IPS DF 4.7 (cell line): ENCODE measurements around the gene MBOAT1.

ENCODE experiments used
- DNase-seq: peaks from one replicate; pipeline ENCODE4 v3.0.0-alpha.2; 2013; ENCODE audit warnings: low spot score; ENCODE audit errors: extremely low read depth

Gene MBOAT1

GRCh38 chr6:20233007-20233730, 20.9 kb upstream of the MBOAT1 start:
- DNase-seq = no peak

DNA sequence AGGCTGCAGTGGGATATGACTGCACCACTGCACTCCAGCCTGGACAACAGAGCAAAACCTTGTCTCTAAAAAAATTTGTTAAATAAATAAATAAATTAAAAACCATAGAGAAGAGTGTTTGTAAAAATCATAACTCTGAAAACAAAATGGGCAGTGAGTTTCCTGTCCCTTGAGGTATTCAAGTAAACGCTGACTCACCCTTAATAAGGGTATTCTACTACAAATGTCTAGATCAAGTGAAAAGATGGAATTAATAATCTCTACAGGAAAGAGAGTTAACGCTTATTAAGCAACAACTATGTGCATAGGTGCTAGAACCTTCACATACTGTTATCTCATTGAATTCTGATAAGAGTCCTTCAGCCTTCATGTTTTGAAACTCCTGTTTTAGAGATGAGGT, 19.9 kb upstream of the MBOAT1 start:
- DNase-seq = no peak

DNA sequence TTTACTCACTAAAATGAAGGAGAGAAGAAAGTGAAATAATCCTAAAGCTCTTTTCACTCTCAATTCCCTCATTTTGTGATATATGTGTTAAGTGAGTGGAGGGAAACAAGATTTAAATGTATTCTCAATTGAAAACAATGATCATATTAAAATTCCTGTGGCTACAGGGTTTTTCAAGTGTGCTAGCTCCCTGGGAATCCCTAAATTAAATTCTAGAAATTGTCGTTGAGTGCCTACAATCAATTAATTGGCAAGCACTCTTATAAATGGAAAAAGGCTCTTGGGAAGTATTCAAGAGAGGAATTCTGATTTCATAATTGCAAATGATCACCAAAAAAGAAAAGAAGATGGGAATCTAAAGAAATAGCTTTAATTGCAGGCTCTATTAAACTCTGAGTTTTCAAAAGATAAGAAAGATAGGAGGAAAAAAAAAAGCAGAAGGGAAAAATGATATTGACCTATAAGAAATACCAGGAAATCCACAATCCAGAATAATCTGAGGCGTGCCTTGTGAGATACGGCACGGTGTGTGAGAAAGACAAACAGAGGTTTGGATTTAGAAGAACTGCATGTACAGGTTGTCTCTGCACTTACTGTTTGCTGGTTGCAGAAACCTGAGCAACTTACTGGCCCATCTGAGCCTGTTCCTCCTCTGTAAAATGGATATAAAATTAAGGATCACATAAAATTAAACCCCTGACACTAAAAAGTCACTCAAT, 18.3 kb upstream of the MBOAT1 start:
- DNase-seq = no peak

DNA sequence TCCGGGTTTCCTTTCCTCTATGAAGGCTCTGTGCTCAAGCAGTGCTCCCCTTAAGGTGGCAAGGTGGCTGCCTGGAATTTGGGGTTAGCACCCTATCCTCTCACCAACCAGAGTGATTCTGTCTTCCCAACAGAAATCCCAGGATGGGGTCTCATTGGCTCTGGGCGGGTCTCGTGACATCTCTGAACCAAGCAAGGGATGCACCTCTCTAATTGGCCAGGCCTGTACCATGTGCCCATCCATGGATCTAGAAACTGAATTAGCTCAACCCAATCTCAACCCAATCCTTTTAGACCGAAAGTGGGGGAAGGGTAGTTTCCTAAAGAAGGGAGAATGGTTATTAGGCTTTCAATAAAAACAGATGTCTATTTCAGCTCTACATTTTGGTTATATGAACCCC, 17.6 kb upstream of the MBOAT1 start:
- no peak for DNase-seq

GRCh38 chr6:20227350-20227749, 15.1 kb upstream of the MBOAT1 start:
- DNase-seq = no peak

- no peak for DNase-seq
Observed at GRCh38 chr6:20223141-20223540, 10.9 kb upstream of the MBOAT1 start.

GRCh38 chr6:20221421-20221820, 9.2 kb upstream of the MBOAT1 start:
- no peak for DNase-seq

DNA sequence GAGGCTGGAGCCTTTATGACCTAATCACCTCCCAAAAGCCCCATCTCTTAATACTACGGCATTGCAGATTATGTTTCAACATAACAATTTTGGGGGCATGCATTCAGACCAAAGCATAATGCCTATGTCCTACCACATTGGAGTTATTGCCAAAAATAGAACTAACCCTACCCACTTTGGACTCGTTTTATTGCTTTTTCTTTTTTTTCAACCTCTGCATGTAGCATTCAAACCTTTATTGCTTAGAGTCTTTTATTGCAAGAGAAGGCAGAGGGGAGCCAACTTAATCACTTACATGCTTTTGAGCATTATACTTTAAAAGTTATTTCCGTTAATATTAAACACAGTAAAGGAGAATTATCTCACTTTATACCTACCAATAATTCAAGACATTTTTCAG, 8.1 kb upstream of the MBOAT1 start:
- DNase-seq = no peak

- no peak for DNase-seq
Observed at GRCh38 chr6:20217891-20218290, 5.6 kb upstream of the MBOAT1 start.

DNA sequence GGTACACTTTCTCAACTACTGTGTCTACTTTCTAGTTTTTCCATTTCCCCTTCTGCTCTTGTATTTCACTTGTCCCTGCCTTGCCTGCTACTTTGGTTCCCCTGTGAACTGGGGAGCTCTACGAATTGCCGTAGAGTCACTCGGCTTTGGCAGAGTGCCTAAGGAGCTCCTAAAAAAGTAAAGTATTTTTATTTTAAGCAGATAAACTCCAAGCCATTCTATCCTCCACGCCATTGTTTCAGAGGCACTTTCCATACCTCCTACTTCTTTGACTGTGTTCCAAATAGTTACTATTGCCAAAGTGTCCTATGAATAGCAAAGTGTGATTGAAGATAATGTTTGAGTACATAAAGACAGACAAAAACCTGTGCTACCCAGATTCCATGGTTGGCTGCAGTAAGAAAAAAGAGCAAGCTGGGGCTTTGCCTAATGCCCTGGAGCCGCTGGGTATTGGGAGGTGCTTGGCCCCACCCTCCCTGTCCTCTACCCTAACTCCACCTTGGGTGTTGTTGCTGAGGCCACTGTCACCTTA, 5.1 kb upstream of the MBOAT1 start:
- DNase-seq = no peak

DNA sequence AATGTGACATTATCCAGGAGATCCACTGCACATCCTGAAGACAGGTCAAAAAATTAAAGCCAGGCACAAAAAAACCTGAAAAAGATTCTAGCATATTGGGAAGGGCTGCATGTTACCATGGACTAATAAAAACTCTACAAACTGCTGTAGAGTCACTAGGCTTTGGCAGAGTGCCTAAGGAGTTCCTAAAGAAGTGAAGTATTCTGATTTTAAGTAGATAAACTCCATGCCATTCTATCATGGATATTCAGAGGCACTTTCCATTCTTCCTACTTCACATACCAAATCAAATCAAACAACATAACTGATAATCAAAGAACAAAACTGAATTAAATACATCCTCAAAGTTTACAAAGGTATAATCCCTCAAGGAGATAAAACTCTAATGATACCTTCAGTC, 3.0 kb upstream of the MBOAT1 start:
- DNase-seq = no peak

- no peak for DNase-seq
Observed at GRCh38 chr6:20213271-20213798, 1.1 kb upstream of the MBOAT1 start.

GRCh38 chr6:20211941-20212391, 303 bp downstream of the MBOAT1 start:
- no peak for DNase-seq

DNA sequence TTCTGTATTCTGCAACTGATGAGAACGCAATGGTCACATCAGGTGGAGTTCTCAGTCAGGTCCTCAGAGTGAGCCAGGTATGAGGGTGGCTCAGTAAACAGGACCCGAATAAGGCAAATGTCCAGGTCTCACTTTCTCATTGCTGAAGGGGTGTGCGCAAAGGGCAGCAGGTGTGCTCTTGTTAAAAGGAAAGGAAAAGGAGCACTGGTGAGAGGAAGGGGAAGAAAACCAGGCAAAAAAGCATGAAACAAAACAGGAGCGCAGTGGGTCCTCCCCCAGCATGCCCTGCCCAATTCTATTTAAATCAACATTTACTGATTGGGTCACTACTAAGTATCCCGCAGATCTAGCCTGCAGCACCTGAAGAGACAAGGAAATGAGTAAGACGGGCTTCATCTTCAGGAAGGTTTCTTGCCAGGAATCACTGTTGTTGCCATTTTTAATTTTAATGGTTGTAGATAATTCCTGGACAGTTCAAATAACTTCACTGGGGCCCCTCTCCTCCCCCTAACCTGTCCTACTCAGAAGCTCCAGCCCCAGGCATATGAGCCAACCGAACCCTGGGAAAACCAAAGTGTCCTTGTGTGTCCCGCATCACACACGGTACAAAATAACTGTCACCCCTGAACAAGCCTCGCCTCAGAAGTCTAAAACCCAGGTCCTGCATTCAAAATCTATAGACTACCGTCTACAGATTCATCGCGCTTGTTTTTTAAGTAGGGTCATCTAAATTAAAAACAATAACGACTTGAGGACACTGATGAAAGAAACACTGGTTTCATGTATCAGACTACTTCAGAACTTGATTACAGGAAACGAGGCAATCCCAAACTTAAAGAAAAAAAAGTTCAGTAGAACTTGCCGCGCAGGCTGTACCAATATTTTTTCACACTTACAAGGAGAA, 980 bp downstream of the MBOAT1 start:
- DNase-seq = no peak

- DNase-seq = no peak
Observed at GRCh38 chr6:20210158-20210557, 2.1 kb downstream of the MBOAT1 start.

DNA sequence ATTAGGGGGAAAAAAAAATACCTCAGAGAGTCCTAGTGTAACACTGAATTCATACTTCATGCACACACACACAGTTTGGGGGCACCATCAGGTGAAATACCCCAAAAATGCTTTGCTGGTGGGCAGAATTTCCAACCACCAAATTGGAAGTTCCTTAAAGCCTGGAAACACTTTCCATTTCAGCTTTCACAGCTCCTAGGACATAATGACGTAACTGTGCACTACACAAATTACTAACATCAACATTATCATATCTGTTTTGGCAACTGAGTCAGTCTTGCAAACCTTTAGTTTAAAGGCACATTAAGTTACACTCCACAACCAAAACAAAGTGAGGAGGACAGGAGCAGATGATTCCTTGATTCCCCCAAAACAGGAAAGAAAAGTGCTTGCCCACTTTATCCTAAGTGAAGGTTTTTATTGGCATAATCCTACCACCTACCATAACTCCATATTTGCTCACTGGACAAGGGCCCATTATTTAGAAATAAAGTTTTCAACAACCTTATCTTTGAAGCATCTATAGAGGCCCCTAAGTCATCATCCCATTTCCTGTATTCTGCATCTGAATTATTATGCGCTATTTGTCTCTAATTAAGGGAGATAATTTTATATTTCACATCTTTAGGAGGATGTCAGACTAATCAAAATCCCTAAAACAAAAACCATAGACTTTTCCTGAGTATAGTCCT, 3.4 kb downstream of the MBOAT1 start:
- no peak for DNase-seq

DNA sequence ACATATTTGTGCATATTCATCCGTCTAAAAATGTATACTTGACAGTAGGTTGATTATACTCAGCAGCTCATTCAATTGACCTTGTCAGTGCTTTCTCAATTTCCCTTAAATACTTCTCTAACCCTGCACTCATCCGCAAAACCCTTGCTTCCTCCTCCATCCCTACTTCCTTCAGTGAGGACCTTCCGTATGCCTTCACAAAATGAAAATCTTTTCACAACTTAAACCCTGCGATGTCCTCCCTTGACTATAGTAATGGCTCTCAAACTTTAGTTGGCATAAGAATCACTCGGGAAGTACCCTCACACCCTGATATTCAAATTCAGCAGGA, 5.2 kb downstream of the MBOAT1 start:
- no peak for DNase-seq

GRCh38 chr6:20205722-20206161, 6.5 kb downstream of the MBOAT1 start:
- DNase-seq = no peak

GRCh38 chr6:20204512-20204894, 7.8 kb downstream of the MBOAT1 start:
- DNase-seq = no peak

DNA sequence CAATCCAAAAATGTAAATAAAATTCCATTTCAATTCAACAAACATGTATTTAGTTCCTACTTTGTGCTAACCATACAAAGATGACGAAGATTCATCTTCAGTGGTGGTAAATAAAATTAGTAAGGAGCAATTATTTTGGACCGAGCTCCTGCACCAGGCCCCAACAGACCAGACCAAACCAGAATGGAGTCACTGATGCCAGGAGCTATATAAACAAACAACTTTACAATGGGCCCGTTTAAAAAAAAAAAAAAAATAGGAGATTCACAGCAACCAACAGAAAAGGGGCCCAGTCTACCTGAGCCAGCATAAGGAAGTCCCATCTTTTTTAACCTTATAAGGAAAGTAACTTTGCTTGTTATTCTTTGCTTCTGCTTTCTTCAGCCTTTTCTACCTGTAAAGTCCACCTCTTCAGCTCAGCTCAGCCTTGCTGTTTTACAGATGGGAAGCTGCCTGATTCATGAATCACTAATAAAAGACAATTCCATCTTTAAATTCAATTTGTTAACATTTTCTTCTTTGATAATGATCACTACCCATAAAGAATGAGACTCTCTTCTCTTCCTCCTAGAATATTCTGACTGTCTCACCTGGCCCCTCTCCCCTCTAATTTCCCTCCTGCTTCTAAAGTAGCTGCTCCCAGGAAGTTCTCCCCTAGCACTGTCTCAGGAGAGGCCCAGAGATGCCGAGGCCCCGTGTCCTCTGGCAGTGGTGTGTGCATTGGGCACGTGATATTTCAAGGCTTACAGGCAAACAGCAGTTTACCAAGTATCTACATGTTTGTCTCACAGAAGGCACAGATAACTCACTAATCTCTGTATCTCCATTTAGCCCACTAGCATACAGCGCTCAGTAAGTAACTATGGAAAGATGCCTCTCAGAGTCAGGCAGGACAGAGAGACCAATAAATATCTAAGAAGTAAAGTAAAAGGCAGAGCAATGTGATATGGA, 8.4 kb downstream of the MBOAT1 start:
- no peak for DNase-seq
